Activated T-cell treated with anti-CD3 and anti-CD28 coated beads for 1 hour (primary cell): ENCODE measurements around the gene CELF2.
"Not testable (repeated sequence)": the region's sequence is repeated elsewhere in the genome, so short reads cannot be mapped to it uniquely, and the experiment has no call there.

Experiments
- DNase-seq: peaks from one replicate; pipeline ENCODE4 v3.0.0-alpha.2; 2020; ENCODE audit warnings: low read depth

Gene CELF2

GRCh38 chr10:11355592-11355991 is 337.9 kb downstream of the CELF2 start:
- DNase-seq = no peak

DNA sequence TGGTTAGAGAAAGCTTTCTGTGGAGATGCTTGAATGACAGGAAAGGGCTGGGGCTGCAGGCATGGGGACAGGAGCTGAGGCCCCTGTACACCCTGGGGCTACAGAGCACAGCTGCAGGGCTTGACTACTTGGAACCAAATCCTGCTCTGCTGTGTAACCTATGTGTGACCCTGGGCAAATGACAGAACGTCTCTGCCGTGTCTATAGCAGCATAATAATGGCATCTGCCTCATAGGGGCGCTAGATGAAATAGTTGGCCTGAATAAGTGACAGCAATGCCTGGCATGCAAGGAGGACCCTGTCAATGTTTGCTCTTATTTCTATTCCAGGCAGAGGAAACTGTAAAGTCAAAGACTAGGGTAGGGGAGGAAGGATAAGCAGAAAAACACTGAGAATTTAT is 339.8 kb downstream of the CELF2 start:
- DNase-seq = no peak

DNA sequence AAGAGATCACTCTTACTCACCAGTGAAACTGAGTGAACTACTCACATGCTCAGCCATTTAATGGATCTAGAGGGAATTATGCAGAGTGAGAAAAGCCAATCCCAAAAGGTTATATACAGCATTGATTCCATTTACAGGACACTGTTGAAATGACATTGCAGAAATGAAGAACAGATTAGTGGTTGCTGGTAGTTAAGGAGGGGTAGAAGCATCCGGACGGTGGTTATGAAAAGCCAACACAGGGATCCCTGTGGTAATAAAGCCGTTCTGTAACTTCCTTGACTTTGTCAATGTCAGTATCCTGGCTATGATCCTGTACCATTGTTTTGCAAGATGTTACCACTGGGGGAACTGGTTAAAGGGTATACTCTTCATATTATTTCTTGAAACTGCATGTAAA is 340.3 kb downstream of the CELF2 start:
- no peak for DNase-seq

- DNase-seq = no peak
Measured at GRCh38 chr10:11358923-11359575, 341.4 kb downstream of the CELF2 start.

DNA sequence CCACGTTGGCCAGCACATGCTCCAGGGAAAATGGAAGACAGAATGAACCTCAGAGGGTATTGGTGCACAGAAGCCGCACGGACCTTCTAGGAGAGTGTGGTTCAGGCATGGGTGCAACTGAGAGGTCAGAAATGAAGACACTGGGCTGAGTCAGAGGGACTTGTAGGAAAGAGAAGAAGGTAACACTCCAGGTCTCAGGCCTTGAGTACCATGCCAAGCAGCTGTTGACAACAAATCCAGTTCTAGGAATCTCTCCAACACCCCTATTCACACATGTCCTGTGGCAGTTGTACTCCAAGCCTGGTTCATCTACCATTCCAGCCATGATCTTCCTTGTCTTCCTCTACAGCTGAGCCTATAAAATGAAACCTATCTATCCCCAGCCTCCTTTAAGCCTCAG is 342.2 kb downstream of the CELF2 start:
- no peak for DNase-seq

DNA sequence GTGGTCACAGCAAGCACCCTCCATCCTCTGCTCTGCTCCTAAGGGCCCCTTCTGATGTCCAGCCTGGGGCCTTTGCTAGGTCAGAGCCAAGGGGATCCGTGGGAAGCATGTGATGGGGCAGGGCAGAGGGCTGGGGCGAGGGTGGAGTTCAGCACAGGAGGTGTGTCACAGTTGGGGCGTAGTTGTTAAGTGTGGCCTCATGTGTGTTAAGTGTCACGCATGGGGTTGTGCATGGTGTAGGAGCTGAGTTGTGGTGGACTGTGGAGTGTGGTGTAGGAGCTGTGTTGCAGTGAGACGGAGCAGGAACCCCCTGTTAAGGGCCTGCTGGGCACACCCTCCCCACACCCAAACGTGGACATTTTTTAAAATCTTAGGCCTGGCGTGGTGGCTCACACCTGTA is 345.8 kb downstream of the CELF2 start:
- no peak for DNase-seq

DNA sequence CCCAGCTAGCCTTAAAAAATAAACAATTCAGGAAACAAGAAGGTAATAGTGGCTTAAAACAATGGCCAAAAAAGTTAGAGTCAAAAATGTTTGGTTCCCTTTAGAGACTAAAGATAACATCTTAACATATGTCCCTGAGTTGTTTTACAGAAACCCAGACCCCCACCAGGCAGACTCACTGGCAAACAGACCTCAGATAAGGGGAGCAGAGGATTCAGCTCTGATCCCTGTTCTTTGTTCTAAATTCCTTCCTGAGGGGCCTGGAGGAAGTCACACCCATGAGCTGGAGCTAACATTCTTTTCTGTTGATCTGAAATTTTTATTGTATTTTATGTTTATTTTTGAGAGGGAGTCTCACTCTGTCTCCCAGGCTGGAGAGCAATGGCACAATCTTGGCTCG is 346.6 kb downstream of the CELF2 start:
- DNase-seq = no peak

DNA sequence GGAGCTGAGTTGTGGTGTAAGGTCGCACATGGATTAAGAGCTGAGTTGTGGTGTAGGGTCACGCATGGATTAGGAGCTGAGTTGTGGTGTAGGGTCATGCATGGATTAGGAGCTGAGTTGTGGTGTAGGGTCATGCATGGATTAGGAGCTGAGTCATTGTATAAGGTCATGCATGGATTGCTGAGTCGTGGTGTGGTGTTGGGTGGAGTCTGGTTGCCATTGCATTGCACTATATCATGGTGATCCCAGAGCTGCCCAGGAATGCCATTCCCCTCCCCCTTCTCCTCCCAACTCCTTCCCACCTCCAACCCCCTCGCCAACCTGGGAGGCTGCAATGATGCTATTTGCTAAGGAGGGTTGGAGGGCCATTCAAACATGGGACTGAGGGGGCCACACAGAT is 349.2 kb downstream of the CELF2 start:
- not testable (repeated sequence) for DNase-seq

GRCh38 chr10:11367505-11367904 is 349.8 kb downstream of the CELF2 start:
- DNase-seq = no peak

- no peak for DNase-seq
Measured at GRCh38 chr10:11373717-11374171, 356.1 kb downstream of the CELF2 start.

- no peak for DNase-seq
Measured at GRCh38 chr10:11377267-11377666, 359.6 kb downstream of the CELF2 start.

DNA sequence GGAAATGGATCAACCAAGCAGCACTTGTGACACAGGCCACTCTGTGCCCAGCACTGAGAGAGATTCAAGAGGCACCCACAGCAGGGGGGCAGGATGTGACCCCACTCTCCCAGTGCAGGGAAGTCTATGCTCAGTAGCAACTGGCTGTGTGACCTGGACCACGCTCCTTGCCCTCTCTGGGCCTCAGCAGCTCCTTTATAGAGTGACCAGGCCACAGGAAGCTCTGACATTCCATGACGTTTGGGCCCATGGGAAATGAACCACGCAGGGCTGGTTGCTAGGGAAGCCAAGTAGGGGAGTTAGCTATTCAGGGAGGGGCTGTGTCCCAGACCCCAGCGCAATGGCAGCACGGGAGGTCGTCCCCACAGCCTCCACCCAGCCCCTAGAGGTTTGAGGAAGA is 361.2 kb downstream of the CELF2 start:
- no peak for DNase-seq

GRCh38 chr10:11379771-11380170 is 362.1 kb downstream of the CELF2 start:
- no peak for DNase-seq

DNA sequence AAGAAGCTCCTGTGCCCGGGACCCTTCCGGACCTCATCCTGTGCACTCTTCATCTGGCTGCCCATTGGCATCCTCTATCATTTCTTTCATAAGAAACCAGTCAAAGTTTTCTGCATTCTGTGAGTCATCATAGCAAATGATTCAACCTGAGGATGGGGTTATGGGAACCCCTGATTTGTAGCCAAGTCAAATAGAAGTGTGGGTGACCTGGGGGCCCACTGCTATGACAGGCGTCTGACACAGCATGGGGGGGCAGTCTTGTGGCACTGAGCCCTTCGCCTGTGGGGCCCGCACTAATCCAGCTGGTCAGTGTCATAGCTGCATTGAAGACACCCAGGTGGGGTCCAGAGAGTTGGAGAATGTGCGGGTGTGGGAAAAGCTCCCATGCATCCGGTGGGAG is 363.4 kb downstream of the CELF2 start:
- no peak for DNase-seq

DNA sequence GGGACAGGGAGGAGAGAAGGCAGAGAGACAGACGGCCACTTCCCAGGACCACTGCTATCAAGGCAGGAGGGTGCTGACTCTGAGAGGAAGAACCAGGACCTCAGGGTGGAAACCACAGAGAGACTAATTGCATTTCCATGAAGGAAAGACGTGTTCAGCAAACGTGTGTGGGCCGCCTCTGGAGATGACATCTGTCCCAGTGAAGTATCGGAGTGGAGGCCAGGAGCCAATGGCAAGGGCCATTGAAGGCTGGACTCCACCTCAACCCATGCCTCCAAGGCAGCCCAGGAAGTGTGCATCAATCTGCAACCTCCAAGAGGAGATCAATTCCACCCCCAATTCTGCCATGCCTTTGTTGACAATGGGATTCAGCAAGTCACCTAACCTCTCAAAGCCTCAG is 363.8 kb downstream of the CELF2 start:
- DNase-seq = no peak

DNA sequence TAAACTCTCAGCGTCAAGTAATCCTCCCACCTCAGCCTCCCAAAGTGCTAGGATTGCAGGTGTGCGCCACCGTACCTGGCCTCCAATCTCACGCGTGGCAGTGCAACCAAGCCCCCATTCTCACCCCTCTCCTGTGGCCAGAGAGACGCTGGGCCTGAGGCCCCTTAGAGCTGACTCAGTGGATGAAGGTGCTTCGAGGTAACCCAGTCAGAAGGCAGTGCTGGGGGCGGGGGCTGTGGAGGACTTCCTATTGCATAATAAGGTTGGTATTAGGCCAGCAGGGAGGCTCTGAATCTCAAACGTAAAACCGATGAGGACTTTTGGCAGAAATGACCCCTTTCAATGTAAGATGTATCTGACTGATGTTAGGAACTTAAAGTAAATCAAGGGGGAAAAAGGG is 364.5 kb downstream of the CELF2 start:
- no peak for DNase-seq

DNA sequence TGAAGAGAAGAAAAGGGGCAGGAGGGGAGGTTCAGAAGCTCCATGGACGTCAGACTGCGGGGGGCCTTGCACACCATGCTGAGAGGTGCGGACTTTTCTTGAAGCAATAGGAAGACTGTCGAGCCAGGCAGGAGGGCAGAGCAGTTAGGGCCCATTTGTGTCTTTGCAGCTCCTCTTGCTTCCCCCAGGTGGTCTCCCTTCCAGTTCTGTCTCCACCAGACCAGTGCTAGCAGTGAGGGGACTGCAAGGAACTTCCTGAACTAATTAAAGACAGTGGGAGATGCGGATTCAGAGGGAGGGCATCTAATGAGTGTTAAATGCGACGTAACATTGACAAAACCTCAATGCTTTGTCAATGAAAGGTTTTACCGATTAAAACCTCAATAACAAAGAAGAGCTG is 368.4 kb downstream of the CELF2 start:
- DNase-seq = no peak
